ENCODE results near the gene TUBB2A. TPM values are rescaled to one million over a fixed set of nuclear protein-coding genes. Genes with fewer than 3 reads are reported as not detected.

The TUBB2A gene
- total RNA-seq, 4 donors from 2014 or later: 104 to 219 (median 142) TPM

DNA sequence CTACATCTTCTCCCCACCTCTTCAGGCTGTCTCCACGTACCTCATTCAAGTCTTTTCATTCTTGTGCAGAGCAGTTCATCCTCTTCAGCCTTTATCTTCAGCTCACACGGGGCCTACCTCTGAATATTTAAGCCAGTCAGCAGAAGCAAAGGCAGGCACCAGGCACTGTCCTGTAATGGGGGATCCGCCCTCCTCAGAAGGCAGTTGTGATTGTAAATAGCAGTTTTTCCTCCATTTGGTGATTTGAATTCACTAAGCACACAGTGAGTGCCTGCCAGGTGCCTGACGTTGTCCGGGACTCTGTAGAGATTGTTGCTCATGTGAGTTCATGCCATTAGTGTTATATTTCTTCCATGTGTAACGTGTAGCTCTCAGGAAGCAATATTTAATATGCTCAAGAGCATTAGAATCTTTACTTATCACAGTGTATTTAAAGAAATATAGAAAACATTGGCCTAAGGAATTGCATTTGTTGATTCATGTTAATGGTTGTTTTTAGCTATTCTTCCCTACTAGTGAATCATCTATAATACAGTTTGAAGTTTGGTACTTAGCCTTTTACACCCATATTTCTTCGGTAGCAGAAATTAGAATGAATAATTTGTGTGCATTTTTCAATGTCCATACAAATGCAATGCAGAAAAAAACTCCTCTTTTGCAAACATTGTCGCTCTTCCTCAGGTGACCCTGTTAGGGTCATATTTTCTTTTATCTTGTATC lies 20.9 kb downstream of the TUBB2A start:
- WGBS, 2 donors: 87 to 93% methylated on average over 8 of the region's 8 CpGs
- no peak for DNase-seq (ENCODE audit: low spot score in 2 of 2)
- intact Hi-C loops (cut with DNase I; ENCODE audit: low total_unique reads): loop anchor here (10.0 kb wide), 1 partner anchor 98 kb away; no protein-coding TSS in a partner anchor
- TF ChIP-seq, protein P1, sequence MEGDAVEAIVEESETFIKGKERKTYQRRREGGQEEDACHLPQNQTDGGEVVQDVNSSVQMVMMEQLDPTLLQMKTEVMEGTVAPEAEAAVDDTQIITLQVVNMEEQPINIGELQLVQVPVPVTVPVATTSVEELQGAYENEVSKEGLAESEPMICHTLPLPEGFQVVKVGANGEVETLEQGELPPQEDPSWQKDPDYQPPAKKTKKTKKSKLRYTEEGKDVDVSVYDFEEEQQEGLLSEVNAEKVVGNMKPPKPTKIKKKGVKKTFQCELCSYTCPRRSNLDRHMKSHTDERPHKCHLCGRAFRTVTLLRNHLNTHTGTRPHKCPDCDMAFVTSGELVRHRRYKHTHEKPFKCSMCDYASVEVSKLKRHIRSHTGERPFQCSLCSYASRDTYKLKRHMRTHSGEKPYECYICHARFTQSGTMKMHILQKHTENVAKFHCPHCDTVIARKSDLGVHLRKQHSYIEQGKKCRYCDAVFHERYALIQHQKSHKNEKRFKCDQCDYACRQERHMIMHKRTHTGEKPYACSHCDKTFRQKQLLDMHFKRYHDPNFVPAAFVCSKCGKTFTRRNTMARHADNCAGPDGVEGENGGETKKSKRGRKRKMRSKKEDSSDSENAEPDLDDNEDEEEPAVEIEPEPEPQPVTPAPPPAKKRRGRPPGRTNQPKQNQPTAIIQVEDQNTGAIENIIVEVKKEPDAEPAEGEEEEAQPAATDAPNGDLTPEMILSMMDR (IDR thresholded peaks at IDR 0.05): no peak
- TF ChIP-seq POLR2A (IDR thresholded peaks at IDR 0.05): no peak
- no peak overlapping the region for H3K4me3 ChIP-seq (ENCODE audit: low read depth, poor library complexity, severe bottlenecking)

DNA sequence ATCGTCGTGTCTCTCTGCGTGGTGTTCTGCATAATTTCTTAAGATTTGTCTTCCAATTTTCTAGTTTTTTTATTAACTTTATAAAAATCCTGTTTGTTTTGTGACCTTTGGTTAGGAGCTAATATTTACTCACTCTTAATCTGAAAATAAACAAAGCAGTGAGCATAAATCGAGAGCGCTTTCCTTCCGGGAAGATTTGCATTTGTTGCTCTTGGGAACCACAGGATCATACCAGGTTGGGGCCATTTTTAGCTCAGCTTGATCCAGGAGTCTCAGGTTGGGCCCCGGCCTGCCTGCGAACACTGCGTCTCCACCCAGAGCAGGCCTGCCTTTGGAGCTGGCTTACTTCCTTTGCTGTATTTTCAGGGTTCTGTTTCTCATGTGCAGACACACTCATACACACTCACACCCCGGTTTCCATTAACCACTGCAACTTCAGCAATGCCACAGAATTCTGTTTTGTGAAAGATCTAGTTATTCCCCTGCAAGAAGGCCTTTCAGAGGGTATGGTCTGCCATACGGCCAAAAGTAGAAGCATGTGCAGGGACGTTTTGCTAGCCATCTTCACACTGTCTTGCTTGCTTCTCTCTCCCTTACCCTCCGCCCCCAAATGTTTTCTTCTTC lies 21.6 kb downstream of the TUBB2A start:
- no peak overlapping the region for H3K4me3 ChIP-seq (ENCODE audit: low read depth, poor library complexity, severe bottlenecking)
- 91 to 93% methylated on average over 13 of the region's 13 CpGs for WGBS, 2 donors
- TF ChIP-seq, protein P1 (IDR thresholded peaks at IDR 0.05): no peak
- TF ChIP-seq POLR2A (IDR thresholded peaks at IDR 0.05): no peak
- DNase-seq (ENCODE audit: low spot score in 2 of 2): no peak
- intact Hi-C loops (cut with DNase I; ENCODE audit: low total_unique reads): loop anchor here (10.0 kb wide), 1 partner anchor 99 kb away; no protein-coding TSS in a partner anchor

DNA sequence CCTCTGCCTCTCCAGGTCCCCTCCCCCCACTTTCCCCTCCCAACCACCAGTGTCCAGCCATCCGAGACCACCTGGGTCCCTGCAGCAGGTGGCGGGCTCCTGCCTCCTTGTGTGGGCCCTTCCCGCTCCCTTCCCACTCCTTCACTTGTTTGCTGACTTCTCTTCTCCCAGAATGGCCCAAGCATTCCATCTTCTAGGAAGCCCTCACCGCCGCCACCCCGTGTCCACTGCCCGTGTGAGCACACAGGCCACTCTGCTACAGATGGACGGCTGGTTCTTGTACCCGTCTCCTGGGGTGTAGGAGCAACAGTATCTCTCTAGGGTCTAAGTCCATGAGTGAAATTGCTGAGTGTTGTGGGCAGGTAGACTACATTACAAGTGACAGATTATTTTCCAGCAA lies 23.8 kb downstream of the TUBB2A start:
- WGBS, 2 donors: 95 to 97% methylated on average over 9 of the region's 9 CpGs
- TF ChIP-seq, protein P1 (IDR thresholded peaks at IDR 0.05): no peak
- no peak for TF ChIP-seq POLR2A (IDR thresholded peaks at IDR 0.05)
- no peak for DNase-seq (ENCODE audit: low spot score in 2 of 2)
- no peak overlapping the region for H3K4me3 ChIP-seq (ENCODE audit: low read depth, poor library complexity, severe bottlenecking)
- intact Hi-C loops (cut with DNase I; ENCODE audit: low total_unique reads): loop anchor here (10.0 kb wide), 1 partner anchor 101 kb away; no protein-coding TSS in a partner anchor

DNA sequence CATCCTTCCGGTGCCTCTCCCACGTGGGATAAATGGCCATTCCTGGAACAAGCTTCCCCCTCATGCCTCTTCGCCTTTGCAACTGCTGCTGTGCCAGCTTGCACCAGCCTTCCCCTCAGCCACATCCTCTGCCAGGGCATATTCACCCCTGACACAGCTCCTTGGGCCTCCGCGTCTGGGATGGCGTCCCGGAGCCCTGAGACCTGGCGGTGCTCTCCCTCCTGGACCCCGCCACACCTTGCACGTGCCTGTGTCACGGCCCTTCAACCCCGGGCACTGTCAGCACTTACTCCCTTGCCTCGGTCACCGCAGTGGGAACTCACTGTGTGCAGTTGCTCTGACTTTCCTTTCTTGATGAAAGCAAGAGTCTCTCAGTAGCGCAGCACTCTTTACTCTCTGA lies 25.6 kb downstream of the TUBB2A start:
- DNase-seq (ENCODE audit: low spot score in 2 of 2): no peak
- WGBS, 2 donors: 96 to 97% methylated on average over 15 of the region's 15 CpGs
- TF ChIP-seq, protein P1 (IDR thresholded peaks at IDR 0.05): no peak
- TF ChIP-seq POLR2A (IDR thresholded peaks at IDR 0.05): no peak
- intact Hi-C loops (cut with DNase I; ENCODE audit: low total_unique reads): loop anchor here (10.0 kb wide), 1 partner anchor 103 kb away; no protein-coding TSS in a partner anchor
- H3K4me3 ChIP-seq (ENCODE audit: low read depth, poor library complexity, severe bottlenecking): no peak overlapping the region

DNA sequence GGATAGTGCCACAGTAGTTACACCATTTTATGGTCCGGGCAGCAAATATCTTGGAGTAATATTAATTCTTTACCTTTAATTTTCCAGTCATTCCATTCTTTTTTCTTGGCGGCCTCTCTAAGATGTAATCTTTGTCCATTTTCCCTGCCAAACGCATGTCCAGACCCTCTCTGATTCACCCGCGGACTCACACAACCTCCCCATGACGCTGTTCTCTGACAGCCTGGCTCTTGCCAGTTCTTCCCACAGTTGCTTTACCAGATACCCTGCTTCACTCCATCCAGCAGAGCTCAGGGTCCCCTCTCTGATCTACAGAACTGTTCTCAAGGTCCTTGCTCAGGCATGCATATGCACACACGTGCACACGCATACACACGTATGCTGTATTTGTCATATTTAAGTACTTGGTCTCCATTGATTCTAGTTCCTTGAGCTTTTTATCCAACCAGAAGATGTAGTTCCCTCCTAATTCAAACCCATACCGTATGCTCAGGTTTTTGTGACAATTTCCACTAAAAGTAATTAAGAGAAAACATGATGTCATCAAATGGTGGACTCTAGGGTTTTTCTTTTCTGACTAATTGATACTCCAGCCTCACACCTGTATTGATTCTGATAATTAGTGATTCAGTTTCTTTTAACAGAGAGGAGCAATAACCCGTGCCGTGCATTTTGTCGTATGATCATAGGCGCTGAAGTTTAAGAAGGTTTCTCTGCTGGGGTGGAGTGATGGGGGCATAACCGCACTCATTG lies 28.8 kb downstream of the TUBB2A start:
- intact Hi-C loops (cut with DNase I; ENCODE audit: low total_unique reads): loop anchor here (5.0 to 10.0 kb wide), 2 partner anchors 79 to 126 kb away; partner anchors contain the start of gene PSMG4
- TF ChIP-seq, protein P1 (IDR thresholded peaks at IDR 0.05): no peak
- TF ChIP-seq POLR2A (IDR thresholded peaks at IDR 0.05): no peak
- no peak overlapping the region for H3K4me3 ChIP-seq (ENCODE audit: low read depth, poor library complexity, severe bottlenecking)
- DNase-seq (ENCODE audit: low spot score in 2 of 2): no peak
- WGBS, 2 donors: 94 to 96% methylated on average over 15 of the region's 15 CpGs

Measured in lower leg skin (tissue), 4 donors.